Loucy (cell line): ENCODE measurements around the gene PLAC1.

Source experiments
- H2AFZ ChIP-seq: fragments of 200-600 bp; sonication (generic); 2 replicates; pipeline ENCODE4 v1.6.0; 2016; ENCODE audit warnings: antibody characterized with exemption, mild to moderate bottlenecking, low read length, moderate library complexity
- H3F3A ChIP-seq: fragments of 200-600 bp; 2 replicates; pipeline ENCODE4 v1.6.0; 2016; ENCODE audit warnings: antibody characterized with exemption, low read depth, mild to moderate bottlenecking
- H3K27me3 ChIP-seq: fragments of 200-600 bp; sonication (generic); 2 replicates; pipeline ENCODE4 v1.6.1; 2014; ENCODE audit warnings: low read length, mild to moderate bottlenecking; ENCODE audit not compliant: insufficient read depth, poor library complexity, severe bottlenecking
- H3K36me3 ChIP-seq: fragments of 200-600 bp; sonication (generic); 2 replicates; pipeline ENCODE4 v1.6.1; 2016; ENCODE audit warnings: low read length; ENCODE audit not compliant: insufficient read depth
- H3K4me1 ChIP-seq: fragments of 200-600 bp; sonication (generic); 2 replicates; pipeline ENCODE4 v1.5.1; 2014; ENCODE audit warnings: low read length, mild to moderate bottlenecking; ENCODE audit not compliant: insufficient read depth, poor library complexity, severe bottlenecking
- H3K4me2 ChIP-seq: fragments of 200-600 bp; sonication (generic); 2 replicates; pipeline ENCODE4 v1.6.0; 2014; ENCODE audit warnings: antibody characterized with exemption, low read length, low read depth, mild to moderate bottlenecking; ENCODE audit not compliant: poor library complexity, severe bottlenecking
- H3K4me3 ChIP-seq: fragments of 200-600 bp; sonication (generic); 2 replicates; pipeline ENCODE4 v1.5.1; 2014; ENCODE audit warnings: low read length, mild to moderate bottlenecking, mixed read lengths; ENCODE audit not compliant: poor library complexity, severe bottlenecking
- H3K79me2 ChIP-seq: fragments of 200-600 bp; sonication (generic); 2 replicates; pipeline ENCODE4 v1.6.1; 2014; ENCODE audit warnings: low read length; ENCODE audit not compliant: insufficient read depth
- H3K9ac ChIP-seq: fragments of 200-600 bp; sonication (generic); 2 replicates; pipeline ENCODE4 v1.6.0; 2014; ENCODE audit warnings: mild to moderate bottlenecking, low read depth, low read length, moderate library complexity; ENCODE audit not compliant: poor library complexity, severe bottlenecking
- H3K9me2 ChIP-seq: fragments of 200-600 bp; sonication (generic); replicated peaks from 2 replicates; pipeline ENCODE4 v1.6.1; 2016; ENCODE audit warnings: low read depth, low read length, mixed read lengths
- H3K9me3 ChIP-seq: fragments of 200-600 bp; sonication (generic); 2 replicates; pipeline ENCODE4 v1.6.1; 2014; ENCODE audit warnings: mild to moderate bottlenecking, antibody characterized with exemption, low read length, low read depth; ENCODE audit not compliant: insufficient read depth
- H4K20me1 ChIP-seq: fragments of 200-600 bp; sonication (generic); 2 replicates; pipeline ENCODE4 v1.6.0; 2014; ENCODE audit warnings: antibody characterized with exemption, low read length, mild to moderate bottlenecking; ENCODE audit not compliant: insufficient read depth, poor library complexity, severe bottlenecking
- CTCF ChIP-seq: fragments of 200-600 bp; sonication (generic); conservative IDR thresholded peaks from 2 replicates; pipeline ENCODE4 v1.5.1; 2014; ENCODE audit warnings: mild to moderate bottlenecking, antibody characterized with exemption, low read length
- EZH2phosphoT487 ChIP-seq: fragments of 200-600 bp; IDR thresholded peaks from 2 replicates; pipeline ENCODE4 v1.6.1; 2018; ENCODE audit warnings: antibody characterized with exemption, mild to moderate bottlenecking, moderate library complexity, borderline replicate concordance

The PLAC1 gene

GRCh38 chrX:134603806-134604700, 54.2 kb downstream of the PLAC1 start:
- Histone ChIP-seq H3K9me2 (no peaks in the 10 kb centered on the region), H3K4me2 (no peak overlapping the region), H3K9me3 (no peaks in the 10 kb centered on the region), H3K36me3 (no peaks in the 10 kb centered on the region), H3F3A (no peaks in the 10 kb centered on the region), H3K79me2 (no peaks in the 10 kb centered on the region), H3K4me1 (no peaks in the 10 kb centered on the region), H3K27me3 (no peaks in the 10 kb centered on the region), H4K20me1 (no peaks in the 10 kb centered on the region), H2AFZ (no peak overlapping the region), H3K9ac (no peak overlapping the region), H3K4me3 (no peak overlapping the region)
- TF ChIP-seq CTCF (no peak), EZH2phosphoT487 (no peak)

GRCh38 chrX:134602410-134602809, 55.9 kb downstream of the PLAC1 start:
- no peak overlapping the region for H2AFZ ChIP-seq
- no peaks in the 10 kb centered on the region for H4K20me1 ChIP-seq
- no peaks in the 10 kb centered on the region for H3K4me1 ChIP-seq
- no peaks in the 10 kb centered on the region for H3F3A ChIP-seq
- no peaks in the 10 kb centered on the region for H3K9me2 ChIP-seq
- no peaks in the 10 kb centered on the region for H3K36me3 ChIP-seq
- no peak overlapping the region for H3K4me2 ChIP-seq
- H3K27me3 ChIP-seq, result no peaks in the 10 kb centered on the region
- H3K9me3 ChIP-seq, result no peaks in the 10 kb centered on the region
- H3K9ac ChIP-seq, result no peak overlapping the region
- no peak overlapping the region for H3K4me3 ChIP-seq
- H3K79me2 ChIP-seq, result no peaks in the 10 kb centered on the region
- TF ChIP-seq EZH2phosphoT487, result no peak
- TF ChIP-seq CTCF, result no peak

GRCh38 chrX:134601240-134601765, 57.0 kb downstream of the PLAC1 start:
- Histone ChIP-seq H3K4me1 (no peaks in the 10 kb centered on the region), H3F3A (no peaks in the 10 kb centered on the region)

More at GRCh38 chrX:134601240-134601765, 57.0 kb downstream of the PLAC1 start:
- Histone ChIP-seq H4K20me1 (no peaks in the 10 kb centered on the region), H2AFZ (no peak overlapping the region), H3K9ac (no peak overlapping the region), H3K9me2 (no peaks in the 10 kb centered on the region), H3K27me3 (no peaks in the 10 kb centered on the region), H3K36me3 (no peaks in the 10 kb centered on the region), H3K9me3 (no peaks in the 10 kb centered on the region), H3K4me3 (no peak overlapping the region), H3K79me2 (no peaks in the 10 kb centered on the region), H3K4me2 (no peak overlapping the region)
- TF ChIP-seq EZH2phosphoT487 (no peak), CTCF (no peak)
